ENCODE data around the gene VTI1A.

Gene VTI1A

DNA sequence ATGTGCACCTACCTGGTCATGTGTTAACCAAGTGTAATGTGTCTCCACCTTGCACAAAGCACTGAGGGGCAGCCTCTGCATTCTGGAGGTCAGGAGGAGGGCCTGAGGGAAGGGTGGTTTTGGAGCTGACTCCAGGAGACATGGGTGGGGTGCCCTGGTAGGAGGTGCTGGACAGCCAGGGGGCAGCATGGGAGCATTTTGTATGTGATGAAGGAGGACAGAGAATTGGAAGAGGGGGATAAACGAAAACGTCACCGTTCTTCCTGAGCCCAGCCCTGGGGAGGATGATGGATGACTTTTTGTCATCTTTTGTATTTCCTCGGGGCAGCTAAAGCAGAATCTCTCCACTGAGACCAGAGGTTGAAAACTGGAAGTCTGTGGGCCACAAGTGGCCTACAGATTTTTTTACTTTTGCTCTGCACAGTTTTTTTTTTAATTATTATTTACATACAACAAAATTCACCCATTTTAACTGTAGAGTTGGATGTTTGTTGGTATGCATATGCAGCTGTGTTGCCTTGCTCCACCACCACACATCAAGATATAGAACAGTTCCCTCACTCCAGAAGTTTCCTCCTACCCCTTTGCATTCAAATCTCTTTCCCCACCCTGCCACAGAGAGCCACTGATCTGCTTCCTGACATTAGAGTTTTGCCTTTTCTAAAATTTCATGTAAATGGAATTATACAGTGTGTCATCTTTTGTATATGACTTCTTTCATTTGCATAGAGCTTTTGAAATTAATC lies 242.5 kb downstream of the VTI1A start:
- peak; percentile 36 to 37 for DNase-seq (ENCODE audit: low read depth in 2 of 2)
- no peak overlapping the region for H3K4me3 ChIP-seq (replicated peaks in 1 of 2; ENCODE audit: low read depth in 2 of 2, low read length in 2 of 2)
- TF ChIP-seq, protein P1, sequence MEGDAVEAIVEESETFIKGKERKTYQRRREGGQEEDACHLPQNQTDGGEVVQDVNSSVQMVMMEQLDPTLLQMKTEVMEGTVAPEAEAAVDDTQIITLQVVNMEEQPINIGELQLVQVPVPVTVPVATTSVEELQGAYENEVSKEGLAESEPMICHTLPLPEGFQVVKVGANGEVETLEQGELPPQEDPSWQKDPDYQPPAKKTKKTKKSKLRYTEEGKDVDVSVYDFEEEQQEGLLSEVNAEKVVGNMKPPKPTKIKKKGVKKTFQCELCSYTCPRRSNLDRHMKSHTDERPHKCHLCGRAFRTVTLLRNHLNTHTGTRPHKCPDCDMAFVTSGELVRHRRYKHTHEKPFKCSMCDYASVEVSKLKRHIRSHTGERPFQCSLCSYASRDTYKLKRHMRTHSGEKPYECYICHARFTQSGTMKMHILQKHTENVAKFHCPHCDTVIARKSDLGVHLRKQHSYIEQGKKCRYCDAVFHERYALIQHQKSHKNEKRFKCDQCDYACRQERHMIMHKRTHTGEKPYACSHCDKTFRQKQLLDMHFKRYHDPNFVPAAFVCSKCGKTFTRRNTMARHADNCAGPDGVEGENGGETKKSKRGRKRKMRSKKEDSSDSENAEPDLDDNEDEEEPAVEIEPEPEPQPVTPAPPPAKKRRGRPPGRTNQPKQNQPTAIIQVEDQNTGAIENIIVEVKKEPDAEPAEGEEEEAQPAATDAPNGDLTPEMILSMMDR (IDR thresholded peaks at IDR 0.05; ENCODE audit: low read depth, low read length): peak; percentile 41

DNA sequence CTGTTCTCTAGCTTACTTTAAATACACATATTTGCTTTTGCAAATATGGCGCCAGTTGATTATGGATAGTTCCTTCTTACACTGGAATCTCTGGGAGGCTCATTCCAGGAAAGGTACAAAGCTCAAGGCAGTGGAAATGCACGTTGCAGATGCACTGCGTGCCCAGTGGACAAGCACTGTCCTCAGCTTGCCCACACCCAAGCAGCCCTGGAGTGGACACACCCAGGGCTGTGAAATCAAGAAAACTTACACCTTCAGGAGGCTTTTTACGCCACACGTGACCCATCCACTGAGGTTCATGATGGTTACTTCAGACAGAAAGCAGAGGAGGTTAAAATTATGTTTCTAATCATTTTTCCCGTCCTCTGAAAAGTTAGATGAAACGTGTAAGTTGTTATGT lies 248.5 kb downstream of the VTI1A start:
- no peak for DNase-seq (ENCODE audit: low read depth in 2 of 2)
- no peak overlapping the region for H3K4me3 ChIP-seq (replicated peaks in 1 of 2; ENCODE audit: low read depth in 2 of 2, low read length in 2 of 2)
- TF ChIP-seq, protein P1 (IDR thresholded peaks at IDR 0.05; ENCODE audit: low read depth, low read length): no peak

DNA sequence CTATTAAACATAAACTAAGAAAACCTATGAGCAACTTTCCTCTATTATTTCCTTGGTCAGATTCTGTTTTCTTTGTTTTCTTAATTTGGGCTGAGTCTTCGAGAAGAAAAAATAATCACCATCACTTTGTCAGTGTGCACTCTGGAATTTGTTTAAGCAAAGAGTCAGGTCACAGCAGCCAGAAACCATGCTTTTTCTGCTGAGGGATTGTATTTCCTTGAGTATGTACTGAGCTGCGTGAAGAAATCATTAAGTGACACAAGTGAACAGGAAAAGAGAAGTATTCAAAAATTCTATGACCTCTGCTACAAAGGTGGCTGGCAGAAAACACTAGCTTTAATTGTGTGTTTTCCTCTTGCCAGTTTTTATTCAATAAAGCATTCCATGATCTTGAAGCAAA lies 249.6 kb downstream of the VTI1A start:
- no peak for DNase-seq (ENCODE audit: low read depth in 2 of 2)
- H3K4me3 ChIP-seq (replicated peaks in 1 of 2; ENCODE audit: low read depth in 2 of 2, low read length in 2 of 2): no peak overlapping the region
- TF ChIP-seq, protein P1 (IDR thresholded peaks at IDR 0.05; ENCODE audit: low read depth, low read length): no peak

DNA sequence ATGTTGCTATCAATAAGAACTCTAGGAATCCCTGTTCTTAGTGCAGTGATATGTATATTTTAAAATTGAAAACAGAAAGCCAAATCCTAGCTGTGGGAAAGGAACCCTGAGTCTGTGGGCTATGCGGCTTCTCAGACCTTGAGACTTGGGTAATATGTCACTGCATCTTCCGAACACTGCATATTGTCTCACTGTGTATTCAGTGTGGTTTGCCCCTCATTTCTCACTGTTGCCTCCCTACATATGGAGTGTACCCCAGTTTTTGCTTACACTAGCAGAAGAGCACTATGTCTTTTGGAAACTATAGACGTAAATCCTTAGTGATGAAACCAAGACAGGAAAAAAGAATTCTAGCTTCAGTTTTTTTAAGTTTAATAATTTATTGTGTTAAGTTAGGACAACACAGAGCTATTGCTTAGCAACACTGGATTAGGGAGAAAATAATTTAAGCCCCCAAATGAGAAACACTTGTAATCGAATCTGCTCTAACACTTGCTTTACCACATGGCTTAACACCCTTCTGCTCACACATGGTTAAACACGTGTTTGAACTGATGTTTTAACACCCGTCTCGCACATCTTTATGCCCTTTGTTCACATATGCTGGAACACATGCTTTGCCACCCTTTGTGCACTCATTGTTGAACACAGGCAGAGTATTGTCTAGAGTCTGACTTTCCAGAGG lies 251.3 kb downstream of the VTI1A start:
- TF ChIP-seq, protein P1 (IDR thresholded peaks at IDR 0.05; ENCODE audit: low read depth, low read length): no peak
- no peak overlapping the region for H3K4me3 ChIP-seq (replicated peaks in 1 of 2; ENCODE audit: low read depth in 2 of 2, low read length in 2 of 2)
- no peak for DNase-seq (ENCODE audit: low read depth in 2 of 2)

DNA sequence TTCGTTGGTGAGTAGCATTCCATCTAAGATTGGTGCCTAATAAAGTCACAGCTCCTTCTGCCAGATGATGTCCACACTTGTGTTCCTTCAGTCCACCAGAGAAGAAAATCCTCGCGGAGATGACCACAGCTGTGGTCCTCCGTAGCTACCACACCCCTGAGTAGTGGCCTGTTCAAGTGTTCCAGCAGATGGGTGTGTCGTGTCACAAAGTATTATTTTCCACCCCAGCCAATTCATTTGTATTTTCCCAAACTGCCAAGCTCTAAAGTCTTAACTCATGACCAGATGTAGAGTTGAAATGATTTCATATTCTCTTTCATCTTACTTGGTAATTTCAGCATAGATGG lies 251.8 kb downstream of the VTI1A start:
- DNase-seq (ENCODE audit: low read depth in 2 of 2): no peak
- TF ChIP-seq, protein P1 (IDR thresholded peaks at IDR 0.05; ENCODE audit: low read depth, low read length): no peak
- no peak overlapping the region for H3K4me3 ChIP-seq (replicated peaks in 1 of 2; ENCODE audit: low read depth in 2 of 2, low read length in 2 of 2)

DNA sequence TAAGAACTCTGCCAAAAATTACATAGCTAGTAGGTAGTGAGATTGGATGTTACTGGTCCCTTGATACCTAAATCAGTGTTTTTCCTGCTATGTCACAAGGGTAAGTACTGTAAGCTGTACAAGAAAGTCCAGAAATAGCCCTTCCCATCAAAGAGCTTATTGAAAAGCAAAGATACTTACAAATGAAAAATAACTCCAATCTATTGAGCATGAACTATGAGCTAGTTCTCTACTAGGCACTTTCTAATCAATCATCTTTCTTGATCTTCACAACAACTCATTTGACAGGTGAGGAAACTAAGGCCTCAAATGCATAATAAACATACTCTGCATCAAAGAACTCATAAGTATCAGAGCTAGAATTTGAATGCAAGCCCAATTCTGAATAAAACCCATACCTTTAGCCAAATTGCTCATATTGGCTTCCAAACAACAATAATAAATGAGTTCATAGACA lies 253.2 kb downstream of the VTI1A start:
- TF ChIP-seq, protein P1 (IDR thresholded peaks at IDR 0.05; ENCODE audit: low read depth, low read length): no peak
- peak in 1 of 2 donors; percentile 53 for DNase-seq (ENCODE audit: low read depth in 2 of 2)
- no peak overlapping the region for H3K4me3 ChIP-seq (replicated peaks in 1 of 2; ENCODE audit: low read depth in 2 of 2, low read length in 2 of 2)

Data from cardiac fibroblast (primary cell).